Sciatic nerve (tissue), 2 donors: ENCODE data around the gene PLCE1. TPM values are rescaled to one million over a fixed set of nuclear protein-coding genes. Genes with fewer than 3 reads are reported as not detected.
A peak's percentile ranks its signal among the peaks of the same experiment; 100 is the strongest.
"Not testable (repeated sequence)": the region's sequence is repeated elsewhere in the genome, so short reads cannot be mapped to it uniquely, and the experiment has no call there.

ENCODE experiments used
- ATAC-seq: fragments of 200-7000 bp; cut with Tn5 transposase; one replicate; pipeline ENCODE4 v1.9.1; 2020; ENCODE audit warnings: mild to moderate bottlenecking, moderate library complexity
- DNase-seq: peaks from one replicate; pipeline ENCODE4 v3.0.0-alpha.2; 2020; ENCODE audit warnings: low spot score
- intact Hi-C: fragments of 100-400 bp; cut with DNase I; formaldehyde crosslinking; loops from one replicate; pipeline ENCODE4 v1.14.2; 2022
- total RNA-seq: library from RNA; stranded (reverse); fragmentation: NEBNext Ultra II Directional; extraction: Animal tissue kit (Norgen Biotek cat#: 25700); gene quantifications from one replicate; pipeline ENCODE4 v1.2.1, GENCODE V29; 2021
- donor health status: DM: no; HTN: no; CAD: no.
- donor health status: DM: no; HTN: no; CAD: no.

The PLCE1 gene
- total RNA-seq = 16.9 TPM

DNA sequence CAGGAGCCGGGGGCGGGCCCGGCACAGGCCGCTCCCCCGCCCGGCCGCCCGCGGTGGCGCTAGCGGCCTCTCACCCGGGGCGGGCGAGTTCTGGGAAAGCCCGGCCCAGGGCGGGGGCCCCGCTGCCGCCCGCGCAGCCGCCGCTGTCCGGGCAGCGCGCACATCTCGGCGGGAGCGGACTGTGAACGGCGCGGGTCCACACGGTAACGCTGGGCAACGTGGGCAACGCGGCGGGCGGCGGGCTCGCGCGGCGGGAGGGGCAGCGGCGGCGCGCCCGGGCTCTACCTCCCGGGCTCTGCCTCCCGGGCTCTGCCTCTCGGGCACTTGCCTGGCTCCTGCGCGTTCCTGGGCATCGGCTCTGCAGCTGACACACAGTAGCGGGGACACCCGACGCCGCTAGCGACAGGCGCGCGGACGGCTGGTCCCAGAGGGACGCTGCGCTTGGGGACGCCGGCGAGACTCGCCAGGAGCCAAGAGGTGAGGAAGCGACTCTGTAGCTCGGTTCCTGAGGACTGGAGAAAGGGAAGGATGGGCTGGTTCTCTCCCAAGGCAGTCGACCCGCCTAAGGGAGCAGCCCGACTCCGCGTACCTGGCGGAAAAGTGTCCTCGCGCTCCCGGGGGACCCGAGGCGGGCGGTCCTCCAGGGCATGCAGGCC, at the start of gene PLCE1:
TSS of gene PLCE1 (plus strand) at position 150 of the 656 bp plus-strand sequence. CDS start 37,116 bp downstream, outside the sequence.
- intact Hi-C loops = no loop called here

DNA sequence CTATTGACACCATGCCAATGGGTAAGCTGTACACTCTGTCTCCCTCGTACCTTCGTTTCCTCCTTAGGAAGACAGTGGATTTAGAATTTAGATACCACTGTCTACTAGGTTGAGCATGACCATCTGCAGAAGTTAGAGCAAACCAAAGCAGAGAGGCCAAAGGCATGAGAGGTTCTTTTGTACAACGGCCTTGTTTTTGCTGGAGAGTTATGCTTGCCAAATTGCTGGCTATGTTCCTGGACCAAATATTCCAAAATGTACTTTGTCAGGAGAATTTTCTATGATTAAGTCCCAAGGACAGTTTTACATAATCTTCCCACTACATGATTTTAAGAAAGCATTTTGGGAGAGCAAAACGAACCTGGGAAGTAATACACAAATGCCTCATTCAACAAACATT, 47.9 kb upstream of the PLCE1 start:
- ATAC-seq (peak; percentile 71), DNase-seq (no peak)
- intact Hi-C loops = no loop called here

More for the DNA sequence above, at the start of gene PLCE1:
- DNase-seq = peak; percentile 69
- peak; percentile 76 for ATAC-seq

- peak; percentile 89 for ATAC-seq
- DNase-seq = no peak
- intact Hi-C loops = no loop called here
Measured at GRCh38 chr10:93947055-93947454, 46.7 kb upstream of the PLCE1 start.

DNA sequence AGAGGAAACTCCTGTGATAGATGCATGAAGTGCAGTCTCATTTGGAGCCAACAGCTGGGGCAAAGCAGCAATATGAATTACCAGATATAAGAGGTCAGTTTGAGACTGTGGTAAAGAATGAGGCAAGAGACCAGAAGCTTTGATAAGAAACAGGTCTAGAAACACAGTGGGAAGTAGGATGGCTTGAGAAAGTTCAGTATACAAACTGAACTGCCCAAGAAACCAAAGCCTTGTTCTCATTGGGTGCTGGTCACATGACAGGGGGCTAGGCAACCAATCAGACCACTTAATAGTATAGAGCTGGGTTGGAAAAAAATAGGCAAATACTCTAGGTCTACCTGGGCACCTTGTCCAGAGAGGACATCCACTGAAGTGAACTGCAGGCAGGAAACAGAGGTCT, 46.2 kb upstream of the PLCE1 start:
- ATAC-seq = no peak
- intact Hi-C loops = no loop called here
- no peak for DNase-seq

- intact Hi-C loops = no loop called here
- ATAC-seq = no peak
- DNase-seq = no peak
Measured at GRCh38 chr10:93951905-93952304, 41.8 kb upstream of the PLCE1 start.

DNA sequence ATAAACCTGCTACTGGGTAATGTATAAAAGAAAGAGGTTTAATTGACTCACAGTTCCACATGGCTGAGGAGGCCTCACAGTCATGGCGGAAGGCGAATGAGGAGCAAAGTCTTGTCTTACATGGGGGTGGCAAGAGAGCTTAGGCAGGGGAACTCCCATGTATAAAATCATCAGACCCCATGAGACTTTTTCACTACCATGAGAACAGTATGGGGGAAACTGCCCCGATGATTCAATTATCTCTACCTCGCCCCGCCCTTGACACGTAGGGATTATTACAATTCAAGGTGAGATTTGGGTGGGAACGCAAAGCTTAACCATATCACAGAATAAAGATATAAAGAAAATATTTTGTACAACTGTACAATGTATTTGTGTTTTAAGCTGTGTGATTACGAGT, 39.4 kb upstream of the PLCE1 start:
- intact Hi-C loops = no loop called here
- DNase-seq = no peak
- no peak for ATAC-seq

- DNase-seq (no peak), ATAC-seq (no peak)
- intact Hi-C loops = no loop called here
Measured at GRCh38 chr10:93954726-93955363, 38.9 kb upstream of the PLCE1 start.

GRCh38 chr10:93958834-93959233, 34.9 kb upstream of the PLCE1 start:
- DNase-seq = no peak
- ATAC-seq = no peak
- intact Hi-C loops = no loop called here

DNA sequence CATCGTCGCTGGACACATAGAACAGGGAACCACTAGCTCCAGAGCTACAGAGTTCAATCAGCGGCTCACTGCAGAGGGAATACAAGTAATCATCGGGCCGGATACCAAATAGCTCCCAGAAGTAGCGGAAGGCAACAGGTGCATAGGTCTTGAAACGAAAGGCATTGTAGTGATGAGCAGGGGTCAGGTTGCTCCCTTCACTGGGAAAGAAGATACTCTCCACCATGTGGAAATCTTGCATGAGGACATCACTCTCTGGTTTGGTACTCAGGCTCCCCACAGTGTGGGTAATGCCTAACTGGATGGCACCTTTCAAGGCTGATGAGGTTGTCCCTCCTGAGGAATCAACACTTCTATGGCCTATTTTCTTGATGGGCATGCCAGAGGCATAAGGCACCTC, 32.7 kb upstream of the PLCE1 start:
- DNase-seq, intact Hi-C loops, ATAC-seq: not testable (repeated sequence)

DNA sequence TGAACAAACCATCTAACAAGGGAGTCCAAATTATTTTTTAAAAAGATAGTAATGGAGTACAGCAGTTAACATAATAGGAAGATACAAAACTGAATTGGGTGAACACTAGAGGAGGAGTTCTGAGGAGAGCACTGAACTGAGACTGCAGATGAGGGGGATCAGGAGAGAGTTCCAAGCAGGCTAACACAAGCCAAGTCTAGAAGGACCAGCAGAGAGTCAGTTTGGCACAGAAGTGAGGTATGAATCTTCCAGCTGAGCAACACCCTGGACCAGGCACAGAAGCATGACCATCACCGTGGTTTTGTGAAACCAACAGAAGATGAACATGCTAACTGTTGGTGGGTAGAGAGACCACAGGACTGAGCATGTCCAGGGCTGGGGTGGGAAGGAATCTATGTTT, 30.8 kb upstream of the PLCE1 start:
- DNase-seq (no peak), ATAC-seq (peak; percentile 22)
- intact Hi-C loops = no loop called here

- ATAC-seq (peak; percentile 17), DNase-seq (no peak)
- intact Hi-C loops = no loop called here
Measured at GRCh38 chr10:93963434-93963833, 30.3 kb upstream of the PLCE1 start.

- ATAC-seq (no peak), DNase-seq (no peak)
- intact Hi-C loops = no loop called here
Measured at GRCh38 chr10:93965911-93966310, 27.8 kb upstream of the PLCE1 start.

DNA sequence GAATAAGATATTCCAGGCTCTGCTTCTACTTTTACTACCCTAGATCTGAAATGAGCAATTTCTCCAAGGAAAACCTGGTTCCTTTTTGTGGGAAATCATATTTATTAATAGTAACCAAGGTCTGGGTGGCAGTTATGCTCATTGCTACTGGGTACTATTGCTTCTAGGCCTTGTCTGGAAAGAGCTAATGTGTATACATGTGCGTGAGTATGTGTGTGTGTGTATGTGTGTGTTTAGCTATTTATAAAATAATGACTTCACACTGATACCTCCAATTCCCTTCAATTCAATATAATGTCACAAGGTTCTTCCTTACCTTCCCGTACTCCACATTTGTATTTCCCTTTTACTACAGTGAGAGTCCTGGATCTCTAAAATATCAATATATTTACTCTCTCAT, 26.0 kb upstream of the PLCE1 start:
- DNase-seq (no peak), ATAC-seq (no peak)
- intact Hi-C loops = no loop called here

- no peak for ATAC-seq
- intact Hi-C loops = no loop called here
- no peak for DNase-seq
Measured at GRCh38 chr10:93968540-93968945, 25.2 kb upstream of the PLCE1 start.

DNA sequence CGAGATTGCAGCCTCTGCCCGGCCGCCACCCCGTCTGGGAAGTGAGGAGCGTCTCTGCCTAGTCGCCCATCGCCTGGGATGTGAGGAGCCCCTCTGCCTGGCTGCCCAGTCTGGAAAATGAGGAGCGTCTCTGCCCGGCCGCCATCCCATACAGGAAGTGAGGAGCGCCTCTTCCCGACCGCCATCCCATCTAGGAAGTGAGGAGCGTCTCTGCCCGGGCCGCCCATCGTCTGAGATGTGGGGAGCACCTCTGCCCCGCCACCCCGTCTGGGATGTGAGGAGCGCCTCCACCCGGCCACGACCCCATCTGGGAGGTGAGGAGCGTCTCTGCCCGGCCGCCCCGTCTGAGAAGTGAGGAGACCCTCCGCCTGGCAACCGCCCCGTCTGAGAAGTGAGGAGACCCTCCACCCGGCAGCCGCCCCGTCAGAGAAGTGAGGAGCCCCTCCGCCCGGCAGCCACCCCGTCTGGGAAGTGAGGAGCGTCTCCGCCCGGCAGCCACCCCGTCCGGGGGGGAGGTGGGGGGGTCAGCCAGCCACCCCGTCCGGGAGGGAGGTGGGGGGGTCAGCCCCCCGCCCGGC, 23.2 kb upstream of the PLCE1 start:
- DNase-seq, ATAC-seq, intact Hi-C loops: not testable (repeated sequence)

GRCh38 chr10:93973748-93974445, 19.8 kb upstream of the PLCE1 start:
- intact Hi-C loops = no loop called here
- DNase-seq = no peak
- ATAC-seq = no peak

DNA sequence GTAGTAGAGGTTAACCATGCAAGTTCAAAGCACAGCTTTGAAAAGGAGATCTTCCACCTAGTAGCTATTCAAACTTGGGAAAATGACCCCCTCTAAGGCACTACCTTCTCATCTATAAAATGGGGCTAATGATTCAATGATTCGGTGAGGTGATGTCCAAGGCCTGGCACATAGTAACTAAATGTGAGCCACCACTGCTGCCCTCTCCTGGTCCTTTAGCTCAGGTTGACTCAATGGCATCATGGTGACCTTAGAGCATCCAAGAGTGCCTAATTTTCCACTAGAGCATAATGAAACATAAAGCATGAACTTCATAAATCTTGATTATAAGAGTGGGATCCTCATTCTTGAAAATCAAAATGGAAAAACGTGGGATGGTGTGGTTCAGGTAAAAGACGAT, 16.3 kb upstream of the PLCE1 start:
- intact Hi-C loops = no loop called here
- ATAC-seq (no peak), DNase-seq (no peak)

DNA sequence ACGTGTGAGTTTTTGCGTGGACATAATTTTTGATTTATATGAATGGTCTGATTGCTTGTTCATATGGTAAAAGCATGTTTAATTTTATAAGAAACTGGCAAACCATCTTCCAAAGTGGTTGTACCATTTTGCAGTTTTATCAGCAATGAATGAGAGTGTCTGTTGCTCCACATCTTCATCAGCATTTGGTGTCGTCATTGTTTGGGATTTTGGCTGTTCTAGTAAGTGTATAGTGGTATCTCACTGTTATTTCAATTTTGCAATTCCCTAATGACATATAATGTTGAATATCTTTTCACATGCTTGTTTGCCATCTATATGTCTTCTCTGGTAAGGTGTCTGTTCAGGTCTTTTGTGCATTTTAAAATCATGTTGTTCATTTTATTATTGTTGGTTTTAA, 13.2 kb upstream of the PLCE1 start:
- DNase-seq = no peak

DNA sequence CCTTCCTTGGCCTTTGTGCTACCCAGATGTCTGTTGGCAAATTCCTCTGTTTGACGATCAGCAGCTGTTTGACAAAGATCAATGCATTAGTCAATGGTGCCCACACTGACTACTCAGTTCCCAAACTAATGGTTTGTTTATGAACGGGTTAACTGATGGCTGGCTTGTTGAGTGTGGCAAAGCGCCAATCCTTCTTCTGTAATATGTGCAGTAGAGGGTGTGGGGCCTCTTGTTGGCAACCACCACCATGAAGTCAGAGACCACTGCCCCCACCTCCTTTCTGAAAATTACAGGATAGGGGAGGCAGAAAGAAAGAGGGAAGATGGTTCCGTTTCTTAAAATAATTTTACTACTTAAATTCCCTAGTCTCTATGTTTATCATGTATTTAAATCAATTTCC, 2.6 kb upstream of the PLCE1 start:
- ATAC-seq (no peak), DNase-seq (no peak)
- intact Hi-C loops = no loop called here

More for the DNA sequence above, 13.2 kb upstream of the PLCE1 start:
- ATAC-seq = no peak
- intact Hi-C loops = no loop called here
